CD14-positive monocyte (primary cell): ENCODE results near the gene SKA3. TPM values are rescaled to one million over a fixed set of nuclear protein-coding genes. Genes with fewer than 3 reads are reported as not detected.
A peak's percentile ranks its signal among the peaks of the same experiment; 100 is the strongest.

Experiments used
- DNase-seq, 3 donors: peaks; one replicate each; pipeline ENCODE4 v3.0.0-alpha.2; 2011 to 2022
- H2AFZ ChIP-seq: 2 replicates; pipeline ENCODE4 v1.6.0; 2012; ENCODE audit warnings: mild to moderate bottlenecking, low read depth, low read length, inconsistent platforms; ENCODE audit not compliant: insufficient read depth, poor library complexity, severe bottlenecking
- H3K27ac ChIP-seq, 2 donors: 1 replicate in 1 of 2; 2 replicates in 1 of 2; pipeline ENCODE4 v1.5.1; 2012 to 2013; ENCODE audit warnings: low read length in 2 of 2, control low read depth in 1 of 2, inconsistent platforms in 1 of 2, low read depth in 1 of 2, mild to moderate bottlenecking in 1 of 2
- H3K27me3 ChIP-seq, 2 donors: one replicate each; pipeline versions ENCODE4 v1.6.0 to v1.6.1; 2011 to 2013; ENCODE audit warnings: low read length in 2 of 2; ENCODE audit not compliant: control insufficient read depth in 2 of 2, insufficient read depth in 2 of 2
- H3K36me3 ChIP-seq, 2 donors: replicated peaks in 1 of 2; 1 replicate in 1 of 2; 2 replicates in 1 of 2; pipeline versions ENCODE4 v1.5.1 to v1.6.1; 2012 to 2013; ENCODE audit warnings: low read length in 2 of 2, control low read depth in 1 of 2, inconsistent platforms in 1 of 2, mild to moderate bottlenecking in 1 of 2; ENCODE audit not compliant: insufficient read depth in 2 of 2, control insufficient read depth in 1 of 2
- H3K4me1 ChIP-seq, 2 donors: 1 replicate in 1 of 2; 2 replicates in 1 of 2; pipeline versions ENCODE4 v1.5.1 to v1.6.1; 2012 to 2013; ENCODE audit warnings: low read length in 2 of 2, control low read depth in 1 of 2, inconsistent platforms in 1 of 2, mild to moderate bottlenecking in 1 of 2, moderate library complexity in 1 of 2; ENCODE audit not compliant: insufficient read depth in 2 of 2, control insufficient read depth in 1 of 2
- H3K4me2 ChIP-seq: replicated peaks from 2 replicates; pipeline ENCODE3; 2012; ENCODE audit warnings: low read length, moderate library complexity, mild to moderate bottlenecking; ENCODE audit not compliant: poor library complexity, severe bottlenecking; ENCODE audit errors: extremely low read depth
- H3K4me3 ChIP-seq, 3 experiments: fragments of 200-600 bp in 1 of 3; sonication (generic) in 1 of 3; replicated peaks in 1 of 3; 1 replicate in 2 of 3; 2 replicates in 1 of 3; pipeline ENCODE4 v1.5.1; 2011 to 2013; ENCODE audit warnings: low read length in 3 of 3, mild to moderate bottlenecking in 3 of 3, control low read depth in 2 of 3, low read depth in 2 of 3, inconsistent platforms in 1 of 3, moderate library complexity in 1 of 3
- H3K79me2 ChIP-seq: 2 replicates; pipeline ENCODE4 v1.6.0; 2012; ENCODE audit warnings: mild to moderate bottlenecking, control low read depth, inconsistent platforms, low read length, moderate library complexity; ENCODE audit not compliant: insufficient read depth
- H3K9ac ChIP-seq: 2 replicates; pipeline ENCODE4 v1.6.0; 2017; ENCODE audit warnings: low read length, mild to moderate bottlenecking; ENCODE audit not compliant: insufficient read depth, poor library complexity, severe bottlenecking
- H3K9me3 ChIP-seq, 2 donors: replicated peaks in 1 of 2; 1 replicate in 1 of 2; 2 replicates in 1 of 2; pipeline versions ENCODE4 v1.5.1 to v1.6.1; 2012 to 2013; ENCODE audit warnings: low read length in 2 of 2, control low read depth in 1 of 2; ENCODE audit not compliant: control insufficient read depth in 1 of 2, insufficient read depth in 1 of 2
- H4K20me1 ChIP-seq: 2 replicates; pipeline ENCODE4 v1.6.0; 2012; ENCODE audit warnings: mild to moderate bottlenecking, low read length, control low read depth, moderate library complexity; ENCODE audit not compliant: insufficient read depth
- H3K27ac Mint-ChIP-seq, 7 donors: one replicate each; pipeline ENCODE4 v1.8.0; 2020; ENCODE audit warnings: mild to moderate bottlenecking in 7 of 7, mixed read lengths in 7 of 7, moderate library complexity in 6 of 7, inconsistent platforms in 2 of 7
- H3K27me3 Mint-ChIP-seq, 3 donors: one replicate each; pipeline ENCODE4 v1.8.0; 2021 to 2022; ENCODE audit warnings: low read depth in 3 of 3, mild to moderate bottlenecking in 3 of 3, mixed read lengths in 3 of 3, moderate library complexity in 3 of 3, inconsistent platforms in 1 of 3
- H3K36me3 Mint-ChIP-seq, 2 donors: one replicate each; pipeline ENCODE4 v1.8.0; 2020; ENCODE audit warnings: mixed read lengths in 2 of 2, inconsistent platforms in 1 of 2, mild to moderate bottlenecking in 1 of 2
- H3K4me1 Mint-ChIP-seq: one replicate; pipeline ENCODE4 v1.8.0; 2020; ENCODE audit warnings: mild to moderate bottlenecking, mixed read lengths
- H3K4me3 Mint-ChIP-seq, 2 donors: one replicate each; pipeline ENCODE4 v1.8.0; 2020; ENCODE audit warnings: mild to moderate bottlenecking in 2 of 2, mixed read lengths in 2 of 2, moderate library complexity in 1 of 2
- H3K9me3 Mint-ChIP-seq, 7 donors: one replicate each; pipeline ENCODE4 v1.8.0; 2020 to 2022; ENCODE audit warnings: mixed read lengths in 7 of 7, mild to moderate bottlenecking in 6 of 7, moderate library complexity in 6 of 7, inconsistent platforms in 2 of 7
- CTCF ChIP-seq: fragments of 200-600 bp; IDR thresholded peaks from one replicate; pipeline ENCODE4 v1.8.0; 2022; ENCODE audit warnings: antibody characterized with exemption, mild to moderate bottlenecking
- whole genome bisulfite sequencing: methylation state at CpG from one replicate; pipeline ENCODE4 v1.1.5; 2013; ENCODE audit warnings: missing lambda C conversion rate; ENCODE audit not compliant: insufficient coverage; 5-methylcytosine and 5-hydroxymethylcytosine counted together
- intact Hi-C, 2 donors: fragments of 100-400 bp; cut with micrococcal nuclease; formaldehyde crosslinking; loops; one replicate each; pipeline versions ENCODE4 v1.15.0 to v1.15.1; 2023
- polyA plus RNA-seq, 3 donors: library from polyadenylated mRNA; depleted of rRNA in 1 of 3; unstranded in 2 of 3; stranded (reverse) in 1 of 3; fragments of 300-500 nt in 2 of 3; fragments of >200 nt in 1 of 3; fragmentation: Illumina TruSeq in 2 of 3; gene quantifications; 1 replicate in 2 of 3; 2 replicates in 1 of 3; pipeline ENCODE4 v1.2.3, GENCODE V29; 2012 to 2021
- small RNA-seq: library from RNA; depleted of rRNA; stranded (forward); fragments of <200 nt; gene quantifications from one replicate; pipeline ENCODE3, GENCODE V24; 2012; ENCODE audit warnings: low read depth; ENCODE audit not compliant: insufficient read length

The SKA3 gene
- polyA plus RNA-seq, 3 donors, result 0.12 to 2.5 (median 0.49) TPM

DNA sequence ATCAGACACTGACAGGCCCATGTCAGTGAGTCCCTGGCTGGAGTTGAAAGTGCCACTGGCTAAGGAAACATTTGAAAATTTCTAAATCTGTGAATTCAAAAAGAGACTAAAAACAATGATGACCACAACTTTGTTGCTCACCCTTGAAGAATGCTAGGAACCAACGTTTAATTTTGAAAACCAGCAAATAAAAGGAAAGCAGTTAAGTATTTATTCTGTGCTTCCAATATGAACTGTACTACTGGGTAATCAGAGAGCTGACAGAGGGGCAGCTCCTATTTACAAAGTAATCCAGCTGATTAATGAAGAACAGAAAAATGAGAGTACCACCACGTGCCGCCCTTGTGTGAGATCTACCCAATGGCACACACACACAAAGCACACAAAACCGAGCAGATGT, 70.3 kb downstream of the SKA3 start:
- Histone ChIP-seq H2AFZ (no peak overlapping the region), H3K9ac (no peak overlapping the region), H3K4me1 (no peaks in the 10 kb centered on the region), H3K79me2 (no peaks in the 10 kb centered on the region), H4K20me1 (no peaks in the 10 kb centered on the region), H3K27ac (no peak overlapping the region), H3K36me3 (no peaks in the 10 kb centered on the region), H3K4me3 (no peak overlapping the region), H3K9me3 (no peaks in the 10 kb centered on the region), H3K4me2 (no peak overlapping the region), H3K27me3 (no peaks in the 10 kb centered on the region)
- peaks cover 0 to 5% (median 0%) of the 10 kb centered on the region in 7 donors for H3K9me3 Mint-ChIP-seq
- peaks cover 0 to 2% (median 0%) of the 10 kb centered on the region in 3 donors for H3K27me3 Mint-ChIP-seq
- no peak for DNase-seq
- no peak for TF ChIP-seq CTCF
- no peak overlapping the region for H3K4me3 Mint-ChIP-seq
- peaks cover 4% of the 10 kb centered on the region for H3K4me1 Mint-ChIP-seq
- no peaks in the 10 kb centered on the region for H3K36me3 Mint-ChIP-seq
- intact Hi-C loops, result no loop called here
- H3K27ac Mint-ChIP-seq, result peak overlapping the region in 1 of 7 donors; percentile 46
- 80% methylated on average over 1 of the region's 4 CpGs for WGBS

DNA sequence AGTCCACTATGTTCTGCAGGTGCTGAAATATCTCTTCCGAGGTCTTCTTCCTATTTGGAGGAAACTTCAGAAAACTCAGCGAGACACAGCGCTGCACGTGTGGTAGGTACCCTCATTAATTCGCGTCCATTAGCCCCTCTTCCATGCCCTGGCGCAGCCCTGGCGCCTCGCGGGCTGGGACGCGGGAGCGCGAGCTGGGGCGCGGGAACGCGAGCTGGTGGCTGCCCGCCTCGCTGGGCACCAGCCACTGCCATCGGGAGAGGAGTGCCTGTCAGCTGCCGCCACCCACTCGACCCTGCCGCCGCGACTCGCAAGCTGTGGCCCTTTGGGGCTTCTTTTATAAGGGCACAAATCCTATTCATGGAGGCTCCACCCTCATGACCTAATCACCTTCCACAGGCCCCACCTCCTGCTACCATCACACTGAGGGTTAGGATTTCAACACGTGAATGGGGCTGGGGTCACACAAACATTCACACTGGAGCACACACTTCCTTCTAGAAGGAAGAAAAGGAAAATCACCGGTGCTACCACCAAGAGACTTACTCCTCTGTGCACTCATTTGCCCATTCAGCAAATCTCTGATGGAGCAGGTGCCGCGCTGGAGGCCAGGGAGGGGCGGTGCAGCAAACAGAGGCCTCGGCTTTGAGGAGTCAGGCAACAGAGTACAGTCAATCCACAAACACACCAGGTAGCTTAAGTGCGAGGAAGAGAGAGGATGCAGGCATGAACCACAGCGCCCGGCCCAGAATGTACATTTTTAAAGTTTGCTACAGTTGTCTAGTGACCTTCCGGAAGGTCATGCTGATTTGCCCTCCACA, 71.9 kb downstream of the SKA3 start:
- TF ChIP-seq CTCF, result no peak
- H3K36me3 ChIP-seq, result no peaks in the 10 kb centered on the region
- no peak overlapping the region for H3K27ac ChIP-seq
- Mint-ChIP-seq H3K4me1 (peaks cover 2% of the 10 kb centered on the region), H3K27me3 (no peaks in the 10 kb centered on the region), H3K9me3 (peaks cover 0 to 5% (median 0%) of the 10 kb centered on the region in 7 donors), H3K4me3 (no peak overlapping the region), H3K36me3 (no peaks in the 10 kb centered on the region), H3K27ac (no peak overlapping the region)
- no peaks in the 10 kb centered on the region for H4K20me1 ChIP-seq
- no peaks in the 10 kb centered on the region for H3K27me3 ChIP-seq
- H3K9me3 ChIP-seq, result no peaks in the 10 kb centered on the region
- no peak overlapping the region for H2AFZ ChIP-seq
- no peaks in the 10 kb centered on the region for H3K4me1 ChIP-seq
- H3K9ac ChIP-seq, result no peak overlapping the region
- H3K4me3 ChIP-seq, result no peak overlapping the region
- no peaks in the 10 kb centered on the region for H3K79me2 ChIP-seq
- H3K4me2 ChIP-seq, result no peak overlapping the region
- WGBS, result 96% methylated on average over 31 of the region's 37 CpGs
- intact Hi-C loops, result no loop called here
- DNase-seq, result no peak

Small RNAs within 50 kb of the gene (small RNA-seq; reads per million reads assigned to genes)
- gene AL158032.1, result not detected
- 4.0 reads per million, percentile 39 among the genes with 10 or more reads in this experiment for gene RF00086
- not detected for gene RF02116

Other genes starting within 250 kb of the SKA3 start
- 10 to 100 TPM in 1 of 3 donors, 1 to 10 TPM in 1, under 1 TPM in 1; 0.96 to 11.2 (median 1.0) TPM for gene LATS2, start 115.0 kb downstream of the SKA3 start, polyA plus RNA-seq
- 100 to 1,000 TPM in 2 of 3 donors, 10 to 100 TPM in 1; 27.6 to 293 (median 270) TPM for gene SAP18, start 36.4 kb downstream of the SKA3 start, polyA plus RNA-seq
- gene MRPL57, start 106 bp upstream of the SKA3 start, polyA plus RNA-seq, result 10 to 100 TPM in 2 of 3 donors, 1 to 10 TPM in 1; 6.8 to 52.3 (median 41.1) TPM